Measurements from ENCODE around the gene SMAP1.

SMAP1 gene

DNA sequence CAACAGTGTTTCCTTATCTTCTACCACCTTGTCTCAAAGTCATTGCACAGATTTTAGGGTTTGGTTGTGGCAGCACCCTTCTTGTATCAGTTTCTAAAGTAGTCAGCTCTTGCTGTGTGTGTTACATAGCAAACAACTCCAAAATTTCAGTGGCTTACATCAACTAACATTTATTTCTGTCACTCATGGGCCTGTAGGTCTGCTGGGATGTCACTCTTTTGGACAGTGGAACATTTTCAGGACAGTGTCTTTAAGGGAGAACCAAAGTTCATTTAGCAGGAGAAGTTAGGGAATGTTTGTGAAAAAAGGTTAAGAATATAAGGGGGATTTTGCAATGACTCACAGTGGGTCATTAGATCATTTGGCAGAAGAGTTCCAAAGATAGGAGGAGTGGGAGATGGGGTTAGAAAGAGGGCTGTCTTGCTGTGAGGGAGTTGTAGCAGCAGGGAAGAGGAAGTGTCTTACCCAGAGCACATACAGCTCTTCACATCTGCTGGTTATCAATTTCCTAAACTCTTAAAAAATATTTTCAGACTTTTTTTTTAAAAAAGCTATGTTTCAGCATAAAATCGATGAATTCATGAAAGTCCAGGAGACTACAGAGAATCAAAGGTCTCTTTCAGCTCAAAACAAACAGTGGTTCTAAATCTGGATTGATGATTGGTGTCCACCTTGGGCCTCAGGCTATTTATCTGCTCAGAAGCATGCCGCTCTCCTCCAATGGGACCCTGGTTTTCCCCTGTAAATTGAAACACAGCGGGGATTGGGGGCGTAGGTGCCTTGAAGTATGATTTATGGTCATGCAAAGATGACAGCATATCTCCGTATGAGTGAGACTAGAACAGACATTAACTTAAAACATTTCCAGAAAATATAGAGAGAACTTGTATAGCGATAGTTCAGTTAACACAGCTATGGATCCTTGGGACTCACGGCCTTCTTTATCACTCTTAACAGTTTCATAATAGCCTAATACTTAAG, 171.9 kb downstream of the SMAP1 start:
- no peaks in the 10 kb centered on the region for H3K9me3 Mint-ChIP-seq
- ATAC-seq = peak; percentile 72

DNA sequence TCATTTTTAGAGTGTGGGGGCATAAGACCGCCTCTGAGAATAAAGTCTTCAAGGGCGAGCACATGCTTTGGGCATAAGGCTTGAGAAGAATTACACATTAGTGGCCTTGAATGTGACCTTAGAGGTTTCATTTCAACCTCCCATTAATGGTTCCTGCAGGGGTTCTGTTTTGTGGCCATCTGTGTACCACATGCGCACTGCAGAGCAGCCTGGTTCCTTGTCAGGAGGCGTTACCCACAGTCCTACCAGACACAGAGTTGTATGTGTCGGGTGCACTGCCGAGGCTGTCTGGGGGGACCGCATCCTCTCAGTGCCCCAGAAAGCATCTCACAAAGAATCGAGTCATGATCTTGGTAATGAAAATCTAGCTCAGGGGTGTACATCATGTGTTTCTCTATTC, 173.4 kb downstream of the SMAP1 start:
- Mint-ChIP-seq H3K4me1 (peaks cover 10% of the 10 kb centered on the region), H3K4me3 (no peak overlapping the region), H3K27ac (no peak overlapping the region), H3K9me3 (no peaks in the 10 kb centered on the region), H3K27me3 (no peaks in the 10 kb centered on the region)
- no peak for DNase-seq
- no peak for ATAC-seq

More for the DNA sequence above, 171.9 kb downstream of the SMAP1 start:
- H3K4me3 Mint-ChIP-seq = no peak overlapping the region
- H3K4me1 Mint-ChIP-seq = peaks cover 9% of the 10 kb centered on the region
- H3K27ac Mint-ChIP-seq = peak overlapping the region; percentile 64 to 79
- H3K27me3 Mint-ChIP-seq = no peaks in the 10 kb centered on the region
- DNase-seq = no peak

DNA sequence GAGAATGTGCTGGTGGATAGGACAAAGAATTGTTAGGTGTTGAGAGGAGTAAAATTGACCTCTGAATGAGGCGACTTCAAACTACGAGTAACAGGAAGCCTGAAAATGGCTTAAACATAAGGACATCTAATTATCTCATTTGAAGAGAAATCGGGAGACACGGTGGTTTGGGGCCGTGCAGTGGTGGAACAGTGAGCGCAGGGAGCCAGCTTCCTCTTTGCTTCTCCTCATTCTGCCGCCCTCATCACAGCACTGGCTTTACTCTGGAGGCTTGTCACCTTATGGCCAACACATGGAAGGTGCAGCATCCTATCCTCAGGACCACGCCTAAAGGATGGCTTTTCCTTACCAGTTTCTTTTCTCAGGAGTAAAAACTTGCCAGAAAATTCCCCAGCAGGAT, 174.9 kb downstream of the SMAP1 start:
- no peak overlapping the region for H3K4me3 Mint-ChIP-seq
- no peaks in the 10 kb centered on the region for H3K9me3 Mint-ChIP-seq
- H3K4me1 Mint-ChIP-seq = peaks cover 13% of the 10 kb centered on the region
- ATAC-seq (no peak), DNase-seq (no peak)
- H3K27ac Mint-ChIP-seq = no peak overlapping the region
- no peaks in the 10 kb centered on the region for H3K27me3 Mint-ChIP-seq

DNA sequence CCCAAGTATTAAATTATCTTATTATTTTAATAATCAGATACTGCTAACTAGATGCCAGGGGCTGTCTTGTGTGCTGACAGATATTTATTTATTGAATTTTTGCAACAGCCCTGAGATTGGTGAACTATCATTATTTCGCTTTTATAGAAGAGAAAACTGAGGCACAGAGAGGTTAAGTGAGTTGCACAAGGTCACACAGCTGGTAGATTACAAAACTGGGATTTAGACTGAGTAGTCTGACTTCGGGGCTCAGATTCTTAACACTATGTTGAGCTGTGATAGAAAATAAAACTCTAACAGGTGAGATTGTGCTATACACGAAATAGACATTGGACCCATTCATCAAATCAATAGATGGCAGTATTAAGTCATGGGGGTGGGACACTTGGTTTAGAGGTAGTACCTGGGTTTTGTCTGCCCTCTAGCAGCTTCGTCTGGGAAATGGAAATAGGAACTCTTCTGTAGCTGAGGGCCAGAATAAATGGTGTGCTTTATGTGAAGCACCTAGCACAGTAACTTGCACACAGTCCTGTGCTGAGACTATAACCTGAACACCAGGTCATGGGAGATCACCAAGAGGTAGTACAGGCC, 175.7 kb downstream of the SMAP1 start:
- no peaks in the 10 kb centered on the region for H3K27me3 Mint-ChIP-seq
- H3K4me3 Mint-ChIP-seq = no peak overlapping the region
- no peak overlapping the region for H3K27ac Mint-ChIP-seq
- peaks cover 14% of the 10 kb centered on the region for H3K4me1 Mint-ChIP-seq
- no peak for DNase-seq
- ATAC-seq = no peak
- H3K9me3 Mint-ChIP-seq = no peaks in the 10 kb centered on the region

DNA sequence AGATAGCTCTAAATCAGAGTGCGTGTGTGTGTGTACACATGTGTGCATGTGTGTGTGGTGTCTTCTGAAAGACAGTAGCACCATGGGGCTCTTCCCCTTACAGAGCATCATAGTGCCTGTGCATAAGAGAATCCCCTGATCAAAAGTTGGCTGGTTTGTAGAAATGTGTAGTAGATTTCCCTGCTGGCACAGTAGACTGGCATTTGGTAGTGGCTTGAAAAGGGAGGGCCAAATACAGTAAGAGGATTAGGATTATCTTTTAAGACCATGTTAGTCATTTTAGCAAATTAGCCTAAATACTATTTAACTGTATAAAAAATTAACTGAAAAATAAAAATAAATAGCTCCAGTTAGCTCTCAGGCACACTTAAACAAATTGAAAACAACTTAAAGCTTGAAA, 176.6 kb downstream of the SMAP1 start:
- Mint-ChIP-seq H3K9me3 (no peaks in the 10 kb centered on the region), H3K27ac (no peak overlapping the region), H3K27me3 (no peaks in the 10 kb centered on the region), H3K4me3 (no peak overlapping the region), H3K4me1 (peaks cover 15% of the 10 kb centered on the region)
- DNase-seq = no peak
- no peak for ATAC-seq

DNA sequence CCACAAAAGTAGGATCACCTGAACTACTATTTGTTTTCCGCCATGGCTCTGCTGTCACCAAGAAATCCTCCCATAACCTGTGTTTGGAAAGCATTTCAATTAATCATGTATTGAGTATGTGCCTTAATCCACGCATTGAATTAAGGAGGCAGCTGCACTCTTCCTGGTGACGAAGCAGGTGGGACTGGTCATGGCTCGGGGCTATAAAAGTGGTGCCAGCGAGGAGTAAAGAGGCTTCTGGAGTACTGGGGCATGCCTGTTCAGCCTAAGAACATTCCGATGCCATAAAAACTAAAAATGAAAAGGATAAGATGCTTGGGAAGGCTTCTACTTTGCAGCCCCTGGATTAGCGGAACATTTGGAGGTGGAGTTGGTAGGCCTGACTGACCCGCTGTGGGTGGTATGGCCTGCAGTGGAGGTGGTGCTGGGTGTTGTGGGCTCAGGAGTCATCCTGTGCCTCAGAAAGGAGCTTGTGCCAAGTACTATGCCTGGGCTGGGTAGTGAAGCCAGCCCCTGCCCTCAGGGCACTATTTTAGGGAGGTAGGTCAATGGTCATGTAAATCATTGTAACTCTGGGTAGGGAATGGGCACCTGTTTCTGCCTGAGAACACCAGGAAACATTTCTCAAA, 178.6 kb downstream of the SMAP1 start:
- peak overlapping the region in 1 of 2 donors; percentile 72 for H3K27ac Mint-ChIP-seq
- H3K27me3 Mint-ChIP-seq = no peaks in the 10 kb centered on the region
- H3K4me1 Mint-ChIP-seq = peaks cover 11% of the 10 kb centered on the region
- ATAC-seq (no peak), DNase-seq (no peak)
- no peak overlapping the region for H3K4me3 Mint-ChIP-seq
- H3K9me3 Mint-ChIP-seq = no peaks in the 10 kb centered on the region

DNA sequence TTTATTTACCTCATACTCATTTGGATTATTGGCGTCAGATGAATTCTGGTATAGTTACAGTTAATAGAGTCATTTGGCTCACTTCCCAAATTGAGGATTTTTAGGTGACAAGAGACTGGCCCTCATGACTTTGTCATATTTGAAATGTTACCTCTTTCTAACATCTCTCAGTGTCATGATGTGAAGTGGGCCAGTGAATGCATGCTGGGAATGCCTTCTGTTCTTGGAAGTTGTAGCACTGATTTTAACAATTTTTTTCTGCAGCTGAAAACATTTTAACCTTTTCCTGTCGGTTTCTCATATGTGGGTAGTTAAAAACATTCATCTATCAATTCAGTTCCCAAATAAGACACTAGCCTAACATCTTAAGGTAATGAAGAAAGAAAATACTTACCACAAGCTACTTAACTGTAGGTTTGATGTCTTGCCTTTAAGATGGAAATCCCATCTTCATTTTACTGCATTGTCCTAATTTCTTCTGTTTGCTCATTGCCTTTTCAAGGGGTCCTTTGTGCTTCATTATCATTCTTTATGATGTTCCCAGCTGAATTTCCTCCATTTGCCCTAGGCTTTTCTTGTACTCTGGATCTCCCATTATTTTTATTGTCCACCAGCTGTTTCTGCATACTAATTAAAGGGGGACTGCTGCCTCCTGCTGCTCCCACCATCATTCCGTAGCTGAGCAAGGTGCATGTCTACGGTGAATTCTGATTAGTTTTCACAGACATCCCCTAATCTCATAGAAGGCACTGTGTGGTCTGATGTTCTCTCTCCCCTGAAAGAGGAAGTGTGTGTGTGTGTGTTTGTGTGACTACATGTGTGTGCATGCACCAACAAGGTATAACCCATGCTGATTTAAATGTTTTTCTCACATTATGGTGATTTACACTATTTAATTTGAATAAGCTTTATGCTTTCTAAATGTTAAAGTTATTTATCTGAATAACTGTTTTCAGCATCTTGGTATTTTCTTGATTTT, 179.7 kb downstream of the SMAP1 start:
- H3K27me3 Mint-ChIP-seq = no peaks in the 10 kb centered on the region
- peak overlapping the region in 1 of 2 donors; percentile 89 for H3K27ac Mint-ChIP-seq
- no peak for ATAC-seq
- DNase-seq = no peak
- no peak overlapping the region for H3K4me3 Mint-ChIP-seq
- H3K4me1 Mint-ChIP-seq = peaks cover 11% of the 10 kb centered on the region
- H3K9me3 Mint-ChIP-seq = no peaks in the 10 kb centered on the region

DNA sequence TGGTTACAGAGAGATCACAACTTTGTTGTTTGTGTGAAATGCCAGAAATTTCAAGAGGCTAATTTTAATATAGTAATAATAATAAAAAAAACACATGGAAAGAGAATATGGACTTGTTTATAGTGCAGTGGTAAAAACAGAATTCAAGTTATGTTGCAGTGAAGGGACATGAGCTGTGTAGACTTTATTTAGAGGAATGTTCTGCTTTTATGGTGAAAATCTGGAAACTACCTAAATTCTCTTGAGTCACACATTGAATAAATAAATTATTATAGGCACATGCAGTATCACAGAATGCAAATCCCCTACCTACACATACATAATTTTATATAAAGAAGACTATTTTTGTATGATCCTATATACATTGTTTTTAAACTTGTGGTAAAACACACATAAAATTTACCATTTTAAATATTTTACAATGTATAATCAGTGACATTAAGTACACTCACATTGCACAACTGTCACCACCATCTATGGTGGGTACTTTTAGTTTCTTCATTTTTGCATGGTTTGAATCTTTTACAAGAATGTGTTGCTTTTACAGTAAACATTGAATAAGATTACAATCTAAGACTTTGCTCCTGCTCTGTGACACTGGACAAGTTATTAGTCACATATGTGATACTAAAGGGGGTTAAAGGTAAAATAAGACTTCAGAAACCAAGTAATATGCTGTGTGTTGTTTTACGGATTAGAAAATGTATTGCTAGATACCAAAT, 181.8 kb downstream of the SMAP1 start:
- H3K27ac Mint-ChIP-seq = no peak overlapping the region

DNA sequence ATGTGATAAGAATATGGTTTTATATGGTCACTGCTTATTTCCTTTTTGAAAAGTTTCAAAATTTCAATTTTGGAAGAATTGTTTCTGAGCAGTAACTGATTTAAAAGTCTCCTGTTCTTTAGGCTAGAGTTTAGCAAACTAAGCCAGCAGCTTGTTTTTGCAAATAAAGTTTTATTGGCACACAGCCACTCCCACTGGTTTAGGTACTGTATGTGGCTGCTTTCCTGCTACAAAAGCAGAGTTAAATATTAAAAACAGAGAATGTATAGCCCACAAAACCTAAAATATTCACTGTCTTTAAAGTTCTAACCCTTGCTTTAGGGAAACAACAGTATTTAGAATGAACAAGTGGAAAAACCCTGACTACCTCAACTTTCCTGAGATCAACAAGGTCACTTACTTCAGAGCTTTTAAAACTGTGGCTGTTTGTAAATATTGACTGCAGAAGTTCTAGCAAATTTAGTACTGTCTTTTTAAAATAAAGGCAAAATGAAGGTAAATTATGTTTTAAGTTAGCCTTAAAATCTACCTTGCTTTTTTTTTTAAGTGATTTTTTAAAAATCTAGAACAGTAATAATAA, 185.1 kb downstream of the SMAP1 start:
- Mint-ChIP-seq H3K4me1 (peaks cover 6% of the 10 kb centered on the region), H3K9me3 (no peaks in the 10 kb centered on the region), H3K27me3 (no peaks in the 10 kb centered on the region), H3K4me3 (no peak overlapping the region), H3K27ac (no peak overlapping the region)
- ATAC-seq = no peak
- DNase-seq = no peak

More for the DNA sequence above, 181.8 kb downstream of the SMAP1 start:
- no peak for DNase-seq
- Mint-ChIP-seq H3K4me3 (no peak overlapping the region), H3K4me1 (peaks cover 11% of the 10 kb centered on the region), H3K27me3 (no peaks in the 10 kb centered on the region), H3K9me3 (no peaks in the 10 kb centered on the region)
- no peak for ATAC-seq

DNA sequence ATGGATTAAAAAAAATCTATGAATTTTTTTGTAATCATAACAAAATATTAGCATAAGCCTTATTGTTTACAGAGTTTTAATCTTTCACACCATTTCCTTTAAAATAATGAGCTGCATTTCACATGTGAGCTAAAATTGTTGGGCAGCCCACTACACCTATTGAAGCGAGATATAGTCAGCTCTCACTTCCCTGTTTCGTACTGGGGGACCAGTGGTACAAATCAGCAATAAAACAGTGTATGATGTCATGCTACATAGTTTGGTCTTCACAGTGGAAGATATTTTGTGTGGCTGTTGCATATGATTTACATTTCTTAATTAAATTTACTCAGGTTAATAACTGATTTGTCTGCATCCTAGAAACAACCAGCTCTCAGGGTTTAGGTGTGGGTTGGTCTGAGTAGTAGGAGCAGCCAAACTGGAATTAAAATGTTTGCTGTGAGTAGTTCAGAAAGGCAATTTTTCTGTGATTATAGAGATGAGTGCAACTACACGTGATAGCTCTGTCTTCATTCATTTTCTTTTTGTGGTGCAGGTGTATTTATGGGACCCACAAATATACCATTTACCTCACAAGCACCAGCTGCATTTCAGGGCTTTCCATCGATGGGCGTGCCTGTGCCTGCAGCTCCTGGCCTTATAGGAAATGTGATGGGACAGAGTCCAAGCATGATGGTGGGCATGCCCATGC, 189.8 kb downstream of the SMAP1 start:
- Mint-ChIP-seq H3K4me1 (no peaks in the 10 kb centered on the region), H3K27ac (no peak overlapping the region), H3K4me3 (no peak overlapping the region), H3K9me3 (no peaks in the 10 kb centered on the region), H3K27me3 (no peaks in the 10 kb centered on the region)
- DNase-seq (no peak), ATAC-seq (no peak)

DNA sequence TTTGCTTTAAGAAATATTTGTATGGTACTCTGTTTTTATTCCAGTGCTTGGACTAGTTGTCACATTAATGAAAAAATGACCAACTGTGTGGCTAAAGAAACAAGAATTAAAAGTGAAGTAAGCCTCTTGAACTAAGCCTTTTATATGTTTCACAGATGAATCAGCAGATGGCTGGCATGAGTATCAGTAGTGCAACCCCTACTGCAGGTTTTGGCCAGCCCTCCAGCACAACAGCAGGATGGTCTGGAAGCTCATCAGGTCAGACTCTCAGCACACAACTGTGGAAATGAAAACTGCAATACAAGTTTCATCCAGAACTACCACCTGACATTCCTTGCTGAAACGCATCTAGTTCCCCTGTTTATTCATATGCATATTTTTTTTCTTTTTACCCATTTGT, 192.4 kb downstream of the SMAP1 start:
- DNase-seq (no peak), ATAC-seq (no peak)
- peak overlapping the region in 1 of 2 donors; percentile 30 for H3K27ac Mint-ChIP-seq
- H3K4me1 Mint-ChIP-seq = no peaks in the 10 kb centered on the region
- no peak overlapping the region for H3K4me3 Mint-ChIP-seq
- no peaks in the 10 kb centered on the region for H3K27me3 Mint-ChIP-seq
- no peaks in the 10 kb centered on the region for H3K9me3 Mint-ChIP-seq

DNA sequence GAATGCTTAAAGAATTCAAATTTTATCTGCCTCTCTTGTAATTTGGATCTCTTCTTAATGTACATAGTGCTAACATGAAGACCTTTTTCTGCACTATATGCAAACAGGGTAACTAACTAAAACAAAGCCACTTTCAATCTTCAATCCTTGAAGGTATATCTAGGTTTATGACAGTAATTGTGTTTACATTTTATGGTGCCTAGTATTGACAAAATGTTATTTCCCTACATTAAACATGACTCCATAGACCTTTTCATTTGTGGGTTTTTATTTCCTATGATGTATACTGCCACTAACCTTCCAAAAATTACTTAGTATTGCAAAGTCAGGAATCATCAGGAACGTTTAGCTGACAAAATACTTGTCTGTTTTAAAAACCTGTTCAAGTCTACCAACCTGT, 193.2 kb downstream of the SMAP1 start:
- no peak overlapping the region for H3K4me3 Mint-ChIP-seq
- ATAC-seq (no peak), DNase-seq (no peak)
- H3K4me1 Mint-ChIP-seq = no peaks in the 10 kb centered on the region
- H3K9me3 Mint-ChIP-seq = no peaks in the 10 kb centered on the region
- H3K27me3 Mint-ChIP-seq = no peaks in the 10 kb centered on the region
- H3K27ac Mint-ChIP-seq = no peak overlapping the region

DNA sequence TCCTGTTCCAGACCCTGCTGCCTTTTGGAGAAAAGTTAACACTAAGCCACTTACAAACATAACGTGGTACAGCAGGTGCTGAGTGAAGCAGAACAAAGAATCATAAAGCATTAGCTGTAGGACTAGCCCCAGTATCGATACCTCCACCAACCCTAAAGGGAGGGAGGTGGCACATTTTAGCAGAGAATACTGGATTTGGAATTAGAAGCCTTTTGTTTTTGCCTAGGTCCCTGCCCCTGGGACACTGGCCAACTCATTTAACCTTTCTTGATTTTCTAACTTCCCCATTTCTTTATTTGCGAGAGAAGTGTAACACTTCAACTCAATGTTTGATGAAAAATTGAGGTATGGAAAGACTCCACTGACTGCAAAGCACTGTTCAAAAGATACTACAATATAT, 195.7 kb downstream of the SMAP1 start:
- no peak overlapping the region for H3K27ac Mint-ChIP-seq
- no peak for DNase-seq
- no peak overlapping the region for H3K4me3 Mint-ChIP-seq
- no peak for ATAC-seq
- H3K4me1 Mint-ChIP-seq = no peaks in the 10 kb centered on the region
- peaks cover 0 to 7% of the 10 kb centered on the region in 2 donors for H3K9me3 Mint-ChIP-seq
- no peaks in the 10 kb centered on the region for H3K27me3 Mint-ChIP-seq

DNA sequence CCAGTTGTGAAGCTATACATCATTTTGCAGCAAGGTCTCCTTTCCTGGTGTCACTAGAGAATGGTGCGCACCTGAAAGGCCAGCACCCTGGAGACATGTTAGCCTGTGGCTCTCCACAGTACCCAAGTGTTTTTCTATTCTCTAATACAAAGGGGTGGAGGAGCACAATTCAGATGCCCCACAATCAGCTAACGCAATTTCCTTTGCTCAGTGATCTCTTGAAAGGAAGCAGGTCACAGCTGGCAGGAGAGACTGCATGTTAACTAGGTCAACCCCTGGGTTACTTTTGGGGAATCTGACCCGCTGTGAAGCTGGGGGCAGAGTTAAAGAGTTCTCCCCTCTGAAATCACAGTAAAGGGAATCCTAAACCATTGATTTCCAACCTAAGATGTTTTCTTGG, 196.7 kb downstream of the SMAP1 start:
- no peak for ATAC-seq
- Mint-ChIP-seq H3K27me3 (no peaks in the 10 kb centered on the region), H3K9me3 (peaks cover 0 to 7% of the 10 kb centered on the region in 2 donors), H3K27ac (no peak overlapping the region), H3K4me1 (no peaks in the 10 kb centered on the region), H3K4me3 (no peak overlapping the region)
- no peak for DNase-seq
